Hepatocyte (in vitro differentiated cells): ENCODE results near the gene HIVEP1.

Experiments used
- EZH2 ChIP-seq: fragments of 200-600 bp; sonication (generic); IDR thresholded peaks from 2 replicates; pipeline ENCODE4 v1.6.1; 2016; ENCODE audit warnings: antibody characterized with exemption, mild to moderate bottlenecking, borderline replicate concordance
- EZH2phosphoT487 ChIP-seq: fragments of 200-600 bp; sonication (generic); IDR thresholded peaks from one replicate; pipeline ENCODE4 v1.6.1; 2018; ENCODE audit warnings: antibody characterized with exemption, mild to moderate bottlenecking, low read depth, moderate library complexity; ENCODE audit not compliant: unreplicated experiment, severe bottlenecking
- TF ChIP-seq, protein P1 (sequence below): fragments of 200-600 bp; sonication (generic); IDR thresholded peaks from 2 replicates; pipeline ENCODE4 v1.5.1; 2016; ENCODE audit warnings: antibody characterized with exemption, mild to moderate bottlenecking; ENCODE audit not compliant: poor library complexity

DNA sequence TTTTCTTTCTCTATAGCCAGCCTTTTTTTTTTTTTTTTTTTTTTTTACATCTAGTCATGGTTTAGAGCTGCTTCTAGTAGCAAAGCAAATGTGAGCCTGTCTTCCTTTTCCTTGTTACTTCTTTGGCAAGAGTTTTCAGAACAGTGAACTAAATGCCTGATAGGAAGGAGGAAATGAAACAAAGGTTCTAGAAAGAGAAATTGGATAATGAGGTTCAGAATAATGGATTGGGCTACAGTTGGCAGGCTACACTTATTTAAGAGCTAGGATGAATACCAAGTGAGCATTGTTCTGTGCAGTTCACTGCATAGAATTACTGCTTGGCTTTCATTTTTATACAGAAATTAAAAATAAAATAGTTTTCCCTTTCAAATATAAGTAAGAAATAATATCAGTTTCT, 78.6 kb downstream of the HIVEP1 start:
- TF ChIP-seq EZH2phosphoT487 (no peak), EZH2 (no peak)
- TF ChIP-seq, protein P1, sequence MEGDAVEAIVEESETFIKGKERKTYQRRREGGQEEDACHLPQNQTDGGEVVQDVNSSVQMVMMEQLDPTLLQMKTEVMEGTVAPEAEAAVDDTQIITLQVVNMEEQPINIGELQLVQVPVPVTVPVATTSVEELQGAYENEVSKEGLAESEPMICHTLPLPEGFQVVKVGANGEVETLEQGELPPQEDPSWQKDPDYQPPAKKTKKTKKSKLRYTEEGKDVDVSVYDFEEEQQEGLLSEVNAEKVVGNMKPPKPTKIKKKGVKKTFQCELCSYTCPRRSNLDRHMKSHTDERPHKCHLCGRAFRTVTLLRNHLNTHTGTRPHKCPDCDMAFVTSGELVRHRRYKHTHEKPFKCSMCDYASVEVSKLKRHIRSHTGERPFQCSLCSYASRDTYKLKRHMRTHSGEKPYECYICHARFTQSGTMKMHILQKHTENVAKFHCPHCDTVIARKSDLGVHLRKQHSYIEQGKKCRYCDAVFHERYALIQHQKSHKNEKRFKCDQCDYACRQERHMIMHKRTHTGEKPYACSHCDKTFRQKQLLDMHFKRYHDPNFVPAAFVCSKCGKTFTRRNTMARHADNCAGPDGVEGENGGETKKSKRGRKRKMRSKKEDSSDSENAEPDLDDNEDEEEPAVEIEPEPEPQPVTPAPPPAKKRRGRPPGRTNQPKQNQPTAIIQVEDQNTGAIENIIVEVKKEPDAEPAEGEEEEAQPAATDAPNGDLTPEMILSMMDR: no peak
